H9 (cell line): ENCODE measurements around the gene UTP3. TPM values are rescaled to one million over a fixed set of nuclear protein-coding genes. Genes with fewer than 3 reads are reported as not detected.
"Not testable (repeated sequence)": the region's sequence is repeated elsewhere in the genome, so short reads cannot be mapped to it uniquely, and the experiment has no call there.

Experiments used
- DNase-seq: peaks from one replicate; pipeline ENCODE4 v3.0.0-alpha.2; 2017
- H2AFZ ChIP-seq: one replicate; pipeline ENCODE4 v1.6.1; 2013; ENCODE audit warnings: mild to moderate bottlenecking, low read length, control low read depth, moderate library complexity
- H2AK5ac ChIP-seq: 2 replicates; pipeline ENCODE4 v1.6.1; 2013; ENCODE audit warnings: low read length, control low read depth, mixed read lengths; ENCODE audit not compliant: insufficient read length
- H2BK120ac ChIP-seq: one replicate; pipeline ENCODE4 v1.6.1; 2013; ENCODE audit warnings: low read depth, mild to moderate bottlenecking, low read length, control low read depth, inconsistent platforms; ENCODE audit not compliant: poor library complexity, severe bottlenecking
- H2BK12ac ChIP-seq: 2 replicates; pipeline ENCODE4 v1.6.1; 2013; ENCODE audit warnings: low read length, control low read depth, mixed read lengths, low read depth; ENCODE audit not compliant: insufficient read length
- H2BK15ac ChIP-seq: 2 replicates; pipeline ENCODE4 v1.6.1; 2013; ENCODE audit warnings: low read depth, low read length, control low read depth
- H2BK20ac ChIP-seq: one replicate; pipeline ENCODE4 v1.6.1; 2013; ENCODE audit warnings: low read depth, mild to moderate bottlenecking, low read length, control low read depth, inconsistent platforms; ENCODE audit not compliant: poor library complexity, severe bottlenecking
- H2BK5ac ChIP-seq: 2 replicates; pipeline ENCODE4 v1.6.1; 2013; ENCODE audit warnings: low read length, control low read depth, mixed read lengths; ENCODE audit not compliant: insufficient read length
- H3K14ac ChIP-seq: 2 replicates; pipeline ENCODE4 v1.6.1; 2013; ENCODE audit warnings: low read length, control low read depth; ENCODE audit not compliant: insufficient read depth
- H3K18ac ChIP-seq: 2 replicates; pipeline ENCODE4 v1.6.1; 2013; ENCODE audit warnings: low read depth, mild to moderate bottlenecking, mixed read lengths, low read length, control low read depth; ENCODE audit not compliant: insufficient read length
- H3K23ac ChIP-seq: 2 replicates; pipeline ENCODE4 v1.6.1; 2013; ENCODE audit warnings: low read length, control low read depth, mixed read lengths, low read depth; ENCODE audit not compliant: insufficient read length
- H3K23me2 ChIP-seq: 2 replicates; pipeline ENCODE4 v1.6.1; 2013; ENCODE audit warnings: low read depth, mild to moderate bottlenecking, mixed read lengths, low read length, control low read depth; ENCODE audit not compliant: insufficient read length, poor library complexity, severe bottlenecking
- H3K27ac ChIP-seq: 2 replicates; pipeline ENCODE4 v1.5.1; 2013; ENCODE audit warnings: low read length, control low read depth, mixed read lengths, low read depth; ENCODE audit not compliant: insufficient read length
- H3K27me3 ChIP-seq: 2 replicates; pipeline ENCODE4 v1.6.1; 2013; ENCODE audit warnings: low read length, control low read depth, inconsistent platforms; ENCODE audit not compliant: insufficient read depth
- H3K4ac ChIP-seq: 2 replicates; pipeline ENCODE4 v1.6.1; 2013; ENCODE audit warnings: low read depth, mild to moderate bottlenecking, control low read depth, inconsistent platforms, low read length, moderate library complexity
- H3K4me1 ChIP-seq: 2 replicates; pipeline ENCODE4 v1.6.1; 2013; ENCODE audit warnings: low read length, control low read depth, inconsistent platforms; ENCODE audit not compliant: insufficient read depth
- H3K4me2 ChIP-seq: 2 replicates; pipeline ENCODE4 v1.6.1; 2013; ENCODE audit warnings: low read length, control low read depth, mixed read lengths; ENCODE audit not compliant: insufficient read length, insufficient read depth
- H3K56ac ChIP-seq: 2 replicates; pipeline ENCODE4 v1.6.1; 2013; ENCODE audit warnings: low read depth, mild to moderate bottlenecking, mixed read lengths, low read length, control low read depth; ENCODE audit not compliant: insufficient read length
- H3K79me1 ChIP-seq: 2 replicates; pipeline ENCODE4 v1.6.1; 2013; ENCODE audit warnings: low read depth, mild to moderate bottlenecking, moderate library complexity, low read length, control low read depth, inconsistent platforms; ENCODE audit not compliant: insufficient read depth, poor library complexity, severe bottlenecking
- H3K79me2 ChIP-seq: 2 replicates; pipeline ENCODE4 v1.6.1; 2013; ENCODE audit warnings: low read length, control low read depth, inconsistent platforms; ENCODE audit not compliant: insufficient read depth
- H3K9ac ChIP-seq: 2 replicates; pipeline ENCODE4 v1.6.1; 2013; ENCODE audit warnings: low read length, control low read depth, mixed read lengths; ENCODE audit not compliant: insufficient read length; ENCODE audit errors: extremely low read depth
- H3K9me3 ChIP-seq: one replicate; pipeline ENCODE4 v1.6.1; 2013; ENCODE audit warnings: low read depth, low read length, inconsistent platforms; ENCODE audit not compliant: control insufficient read depth
- H3T11ph ChIP-seq: one replicate; pipeline ENCODE4 v1.6.1; 2013; ENCODE audit warnings: mild to moderate bottlenecking, low read length, control low read depth, inconsistent platforms
- H4K20me1 ChIP-seq: one replicate; pipeline ENCODE4 v1.6.1; 2013; ENCODE audit not compliant: control insufficient read depth, insufficient read length, insufficient read depth
- H4K5ac ChIP-seq: 2 replicates; pipeline ENCODE4 v1.6.1; 2013; ENCODE audit warnings: low read depth, mild to moderate bottlenecking, mixed read lengths, low read length, control low read depth; ENCODE audit not compliant: insufficient read length
- H4K8ac ChIP-seq: replicated peaks from 2 replicates; pipeline ENCODE4 v1.6.1; 2013; ENCODE audit warnings: low read length, control low read depth, mixed read lengths, low read depth; ENCODE audit not compliant: insufficient read length
- H4K91ac ChIP-seq: 2 replicates; pipeline ENCODE4 v1.6.1; 2013; ENCODE audit warnings: low read depth, mild to moderate bottlenecking, moderate library complexity, mixed read lengths, low read length, control low read depth; ENCODE audit not compliant: insufficient read length
- H3K27ac Mint-ChIP-seq, 3 experiments: 2 replicates in 2 of 3; 3 replicates in 1 of 3; pipeline ENCODE4 v1.8.0; 2020 to 2021; ENCODE audit warnings: mixed read lengths in 3 of 3, mild to moderate bottlenecking in 1 of 3, moderate library complexity in 1 of 3
- H3K27me3 Mint-ChIP-seq: 2 replicates; pipeline ENCODE4 v1.8.0; 2021; ENCODE audit warnings: low read depth, mild to moderate bottlenecking, moderate library complexity, mixed read lengths
- H3K36me3 Mint-ChIP-seq, 3 experiments: 2 replicates in 2 of 3; 3 replicates in 1 of 3; pipeline ENCODE4 v1.8.0; 2020 to 2021; ENCODE audit warnings: low read depth in 3 of 3, mixed read lengths in 3 of 3; ENCODE audit not compliant: insufficient read depth in 1 of 3
- H3K4me1 Mint-ChIP-seq, 2 experiments: 2 replicates each; pipeline ENCODE4 v1.8.0; 2020; ENCODE audit warnings: mixed read lengths in 2 of 2
- H3K4me3 Mint-ChIP-seq, 2 experiments: 2 replicates in 1 of 2; 3 replicates in 1 of 2; pipeline ENCODE4 v1.8.0; 2020 to 2021; ENCODE audit warnings: mild to moderate bottlenecking in 2 of 2, mixed read lengths in 2 of 2, moderate library complexity in 1 of 2
- H3K9me3 Mint-ChIP-seq, 2 experiments: 2 replicates in 1 of 2; 3 replicates in 1 of 2; pipeline ENCODE4 v1.8.0; 2020; ENCODE audit warnings: mild to moderate bottlenecking in 2 of 2, mixed read lengths in 2 of 2, moderate library complexity in 1 of 2
- CTCF ChIP-seq: fragments of 200-600 bp; sonication (generic); conservative IDR thresholded peaks from 3 replicates; pipeline ENCODE4 v1.8.0; 2021; ENCODE audit warnings: antibody characterized with exemption, mild to moderate bottlenecking
- WGBS: extraction: QIAGEN DNeasy Blood & Tissue Kit; methylation state at CpG from one replicate; pipeline ENCODE4 v1.1.7; 2013; ENCODE audit warnings: missing lambda C conversion rate, low lambda C conversion rate, mixed read lengths; ENCODE audit not compliant: insufficient read length; ENCODE audit errors: extremely low coverage; 5-methylcytosine and 5-hydroxymethylcytosine counted together
- total RNA-seq: library from RNA; stranded (reverse); gene quantifications from 2 replicates; pipeline ENCODE4 v1.2.1, GENCODE V29; 2021

The UTP3 gene
- total RNA-seq, 1 experiment from 2014 or later, result 49.3 TPM

- no CpG with 5 or more reads among the region's 4 CpGs for WGBS
- no peaks in the 10 kb centered on the region for H3K79me2 ChIP-seq
- H2BK20ac ChIP-seq, result no peak overlapping the region
- no peak overlapping the region for H3T11ph ChIP-seq
- no peak overlapping the region for H3K4me2 ChIP-seq
- no peak overlapping the region for H2BK12ac ChIP-seq
- no peak overlapping the region for H4K91ac ChIP-seq
- H3K56ac ChIP-seq, result no peak overlapping the region
- H3K18ac ChIP-seq, result no peak overlapping the region
- H3K4me3 Mint-ChIP-seq, result no peak overlapping the region
- no peaks in the 10 kb centered on the region for H3K27me3 Mint-ChIP-seq
- H3K23ac ChIP-seq, result no peak overlapping the region
- H3K9me3 ChIP-seq, result no peaks in the 10 kb centered on the region
- H3K79me1 ChIP-seq, result no peaks in the 10 kb centered on the region
- no peaks in the 10 kb centered on the region for H3K4me1 ChIP-seq
- H4K20me1 ChIP-seq, result no peaks in the 10 kb centered on the region
- H3K9me3 Mint-ChIP-seq, result no peaks in the 10 kb centered on the region
- DNase-seq, result no peak
- H2AK5ac ChIP-seq, result no peak overlapping the region
- no peaks in the 10 kb centered on the region for H3K27me3 ChIP-seq
- no peak overlapping the region for H3K27ac Mint-ChIP-seq
- H3K9ac ChIP-seq, result no peak overlapping the region
- no peak overlapping the region for H3K27ac ChIP-seq
- H4K5ac ChIP-seq, result no peak overlapping the region
- TF ChIP-seq CTCF, result no peak
- H2BK120ac ChIP-seq, result no peak overlapping the region
- no peaks in the 10 kb centered on the region for H3K36me3 Mint-ChIP-seq
- H3K23me2 ChIP-seq, result no peaks in the 10 kb centered on the region
- H3K14ac ChIP-seq, result no peak overlapping the region
- no peak overlapping the region for H2BK5ac ChIP-seq
- no peak overlapping the region for H2AFZ ChIP-seq
- H3K4me1 Mint-ChIP-seq, result no peaks in the 10 kb centered on the region
- H4K8ac ChIP-seq, result no peak overlapping the region
- H2BK15ac ChIP-seq, result no peak overlapping the region
- H3K4ac ChIP-seq, result no peak overlapping the region
These were observed 28.2 kb upstream of the UTP3 start for GRCh38 chr4:70660106-70660505.

DNA sequence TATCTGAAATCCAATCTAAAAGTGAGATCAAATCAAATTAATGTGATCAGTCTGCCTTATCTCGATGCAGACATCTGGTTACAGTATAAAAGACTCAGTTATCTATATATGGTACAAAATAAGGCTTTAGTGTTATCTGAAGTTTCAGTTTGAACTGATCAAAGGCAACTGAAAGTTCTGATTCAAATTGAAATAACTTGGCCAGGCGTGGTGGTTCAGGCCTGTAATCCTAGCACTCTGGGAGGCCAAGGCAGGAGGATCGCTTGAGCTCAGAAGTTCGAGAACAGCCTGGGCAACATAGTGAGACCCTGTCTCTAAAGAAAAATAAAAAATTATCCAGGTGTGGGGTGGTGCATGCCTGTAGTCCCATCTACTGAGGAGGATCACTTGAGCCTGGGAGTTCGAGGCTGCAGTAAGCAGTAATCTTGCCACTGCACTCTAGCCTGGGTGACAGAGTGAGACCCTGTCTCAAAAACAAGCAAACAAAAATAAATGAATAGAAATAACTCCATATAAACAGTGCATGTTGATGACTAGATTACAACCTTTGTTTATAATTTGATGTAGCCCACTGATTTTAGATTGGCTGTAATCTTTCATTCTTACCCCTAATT, 26.9 kb upstream of the UTP3 start:
- not testable (repeated sequence) for H2BK120ac ChIP-seq, DNase-seq, H3K4me3 Mint-ChIP-seq, H2AK5ac ChIP-seq, H3K27ac Mint-ChIP-seq, H2BK15ac ChIP-seq, H3K4me2 ChIP-seq, H3K27me3 Mint-ChIP-seq, H3K27ac ChIP-seq, H3K9ac ChIP-seq, H2AFZ ChIP-seq, H3K14ac ChIP-seq, H3K36me3 Mint-ChIP-seq, H2BK12ac ChIP-seq, H3K4me1 ChIP-seq, H3K56ac ChIP-seq, H3K23me2 ChIP-seq, H4K8ac ChIP-seq, H3K9me3 ChIP-seq, H3K27me3 ChIP-seq, H3K9me3 Mint-ChIP-seq, H3K79me1 ChIP-seq, H3K79me2 ChIP-seq, H3K4me1 Mint-ChIP-seq, H4K20me1 ChIP-seq, H2BK5ac ChIP-seq, H4K5ac ChIP-seq, H3T11ph ChIP-seq, H3K23ac ChIP-seq, H2BK20ac ChIP-seq, H3K18ac ChIP-seq, H4K91ac ChIP-seq, H3K4ac ChIP-seq
- no CpG with 5 or more reads among the region's 5 CpGs for WGBS
